Endodermal cell (in vitro differentiated cells): ENCODE data around the gene AKAP6. TPM values are rescaled to one million over a fixed set of nuclear protein-coding genes. Genes with fewer than 3 reads are reported as not detected.

Experiments used
- DNase-seq: peaks from one replicate; pipeline ENCODE4 v3.0.0-alpha.2; 2017
- H3K27ac ChIP-seq: 2 replicates; pipeline ENCODE4 v1.5.1; 2013; ENCODE audit warnings: mild to moderate bottlenecking, low read depth, low read length, moderate library complexity
- H3K27me3 ChIP-seq: 2 replicates; pipeline ENCODE4 v1.6.1; 2013; ENCODE audit warnings: mild to moderate bottlenecking, low read length, moderate library complexity; ENCODE audit not compliant: insufficient read depth, control insufficient read depth, poor library complexity, severe bottlenecking
- H3K36me3 ChIP-seq: 2 replicates; pipeline ENCODE4 v1.7.0; 2013; ENCODE audit warnings: mild to moderate bottlenecking, low read length, moderate library complexity; ENCODE audit not compliant: control insufficient read depth, insufficient read depth
- H3K4me1 ChIP-seq: one replicate; pipeline ENCODE4 v1.7.0; 2013; ENCODE audit warnings: low read length; ENCODE audit not compliant: control insufficient read depth, insufficient read depth
- H3K4me3 ChIP-seq: 2 replicates; pipeline ENCODE4 v1.5.1; 2013; ENCODE audit warnings: mild to moderate bottlenecking, low read length, moderate library complexity
- H3K9ac ChIP-seq: 2 replicates; pipeline ENCODE4 v1.6.1; 2013; ENCODE audit warnings: mild to moderate bottlenecking, low read length, moderate library complexity; ENCODE audit not compliant: poor library complexity, severe bottlenecking; ENCODE audit errors: extremely low read depth
- H3K9me3 ChIP-seq: 2 replicates; pipeline ENCODE4 v1.6.1; 2013; ENCODE audit warnings: mild to moderate bottlenecking, low read length, moderate library complexity; ENCODE audit not compliant: control insufficient read depth
- H3K27ac Mint-ChIP-seq: 2 replicates; pipeline ENCODE4 v1.8.0; 2020; ENCODE audit warnings: mixed read lengths
- H3K27me3 Mint-ChIP-seq: 2 replicates; pipeline ENCODE4 v1.8.0; 2021; ENCODE audit warnings: mild to moderate bottlenecking, mixed read lengths; ENCODE audit not compliant: insufficient read depth
- H3K36me3 Mint-ChIP-seq: 2 replicates; pipeline ENCODE4 v1.8.0; 2020; ENCODE audit warnings: low read depth, mixed read lengths
- H3K4me1 Mint-ChIP-seq: 2 replicates; pipeline ENCODE4 v1.8.0; 2020; ENCODE audit warnings: mixed read lengths
- H3K4me3 Mint-ChIP-seq: 2 replicates; pipeline ENCODE4 v1.8.0; 2020; ENCODE audit warnings: mild to moderate bottlenecking, moderate library complexity, mixed read lengths
- H3K9me3 Mint-ChIP-seq: 2 replicates; pipeline ENCODE4 v1.8.0; 2020; ENCODE audit warnings: mild to moderate bottlenecking, mixed read lengths
- WGBS, 2 experiments: methylation state at CpG; one replicate each; pipeline versions ENCODE4 v1.1.5 to v1.1.7; 2013; ENCODE audit warnings: missing lambda C conversion rate in 2 of 2, mixed read lengths in 1 of 2; ENCODE audit not compliant: insufficient coverage in 1 of 2, insufficient read length in 1 of 2; 5-methylcytosine and 5-hydroxymethylcytosine counted together
- total RNA-seq, 2 donors: library from RNA; stranded (reverse); fragmentation: NEBNext Ultra II Directional in 1 of 2; extraction: Animal tissue kit (Norgen Biotek cat#: 25700) in 1 of 2; gene quantifications; 2 replicates in 1 of 2; 3 replicates in 1 of 2; pipeline ENCODE4 v1.2.1, GENCODE V29; 2021
- TF ChIP-seq, protein P1 (sequence below): fragments of 200-600 bp; sonication (generic); conservative IDR thresholded peaks from 2 replicates; pipeline ENCODE4 v1.5.0; 2021; ENCODE audit warnings: antibody characterized with exemption, mild to moderate bottlenecking

The AKAP6 gene
- total RNA-seq, 2 donors from 2014 or later = 4.3 to 5.0 TPM

DNA sequence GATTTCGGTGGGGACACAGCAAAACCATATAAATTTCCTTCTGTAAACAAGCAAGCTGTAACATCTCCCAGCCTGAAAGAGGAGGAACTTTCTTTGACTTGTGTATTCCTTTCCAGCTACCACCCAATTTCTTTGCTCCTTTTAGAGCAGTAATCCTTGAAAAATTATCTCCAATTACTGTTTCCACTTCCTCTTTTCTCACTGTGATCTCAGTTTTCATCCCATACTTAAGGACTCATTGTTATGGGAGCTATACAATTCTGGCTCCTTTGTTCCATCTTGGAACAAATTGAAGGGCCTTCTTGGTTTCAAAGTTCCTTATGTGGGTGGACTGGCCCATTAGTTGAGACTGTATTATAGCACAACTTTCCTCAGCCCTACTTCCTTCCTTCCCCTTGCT, 152.6 kb downstream of the AKAP6 start:
- no peaks in the 10 kb centered on the region for H3K36me3 ChIP-seq
- H3K9ac ChIP-seq = no peak overlapping the region
- Mint-ChIP-seq H3K4me3 (no peak overlapping the region), H3K27ac (no peak overlapping the region), H3K4me1 (no peaks in the 10 kb centered on the region), H3K36me3 (no peaks in the 10 kb centered on the region), H3K9me3 (peaks cover 2% of the 10 kb centered on the region), H3K27me3 (no peaks in the 10 kb centered on the region)
- DNase-seq = no peak
- H3K4me1 ChIP-seq = no peaks in the 10 kb centered on the region
- 50% methylated on average over 1 of the region's 1 CpG; no CpG with 5 or more reads in 1 of the 2 experiments for WGBS, 2 experiments
- no peak overlapping the region for H3K27ac ChIP-seq
- no peaks in the 10 kb centered on the region for H3K27me3 ChIP-seq
- no peaks in the 10 kb centered on the region for H3K9me3 ChIP-seq
- H3K4me3 ChIP-seq = no peak overlapping the region
- TF ChIP-seq, protein P1, sequence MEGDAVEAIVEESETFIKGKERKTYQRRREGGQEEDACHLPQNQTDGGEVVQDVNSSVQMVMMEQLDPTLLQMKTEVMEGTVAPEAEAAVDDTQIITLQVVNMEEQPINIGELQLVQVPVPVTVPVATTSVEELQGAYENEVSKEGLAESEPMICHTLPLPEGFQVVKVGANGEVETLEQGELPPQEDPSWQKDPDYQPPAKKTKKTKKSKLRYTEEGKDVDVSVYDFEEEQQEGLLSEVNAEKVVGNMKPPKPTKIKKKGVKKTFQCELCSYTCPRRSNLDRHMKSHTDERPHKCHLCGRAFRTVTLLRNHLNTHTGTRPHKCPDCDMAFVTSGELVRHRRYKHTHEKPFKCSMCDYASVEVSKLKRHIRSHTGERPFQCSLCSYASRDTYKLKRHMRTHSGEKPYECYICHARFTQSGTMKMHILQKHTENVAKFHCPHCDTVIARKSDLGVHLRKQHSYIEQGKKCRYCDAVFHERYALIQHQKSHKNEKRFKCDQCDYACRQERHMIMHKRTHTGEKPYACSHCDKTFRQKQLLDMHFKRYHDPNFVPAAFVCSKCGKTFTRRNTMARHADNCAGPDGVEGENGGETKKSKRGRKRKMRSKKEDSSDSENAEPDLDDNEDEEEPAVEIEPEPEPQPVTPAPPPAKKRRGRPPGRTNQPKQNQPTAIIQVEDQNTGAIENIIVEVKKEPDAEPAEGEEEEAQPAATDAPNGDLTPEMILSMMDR = no peak

DNA sequence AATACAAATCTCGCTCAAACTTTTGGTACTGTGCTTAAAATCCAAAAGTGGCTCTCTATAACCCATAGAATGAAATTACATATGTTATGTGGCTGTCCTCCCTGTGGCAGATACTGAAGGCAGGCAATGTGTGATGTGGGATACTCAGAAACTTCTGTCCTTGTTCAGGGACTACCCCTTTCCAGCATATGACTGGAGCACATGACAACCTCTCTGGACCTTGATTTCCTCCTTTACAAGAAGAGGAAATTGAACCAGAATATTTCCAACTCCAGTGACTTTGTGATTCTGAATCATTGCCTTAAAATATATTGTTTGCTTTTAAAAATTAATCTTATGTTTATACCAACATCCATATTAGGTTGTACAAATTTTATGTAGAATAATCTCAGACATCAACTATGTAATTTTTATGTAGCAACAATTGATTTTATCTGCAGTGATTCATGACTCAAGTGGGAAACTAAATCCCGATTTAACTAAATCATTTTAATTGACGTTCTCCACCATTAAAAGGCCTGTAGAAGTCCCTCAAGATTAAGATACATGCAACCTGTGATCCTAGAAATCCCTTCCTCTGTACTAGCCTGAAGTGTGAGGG, 162.4 kb downstream of the AKAP6 start:
- Histone ChIP-seq H3K36me3 (no peaks in the 10 kb centered on the region), H3K4me1 (no peaks in the 10 kb centered on the region), H3K9ac (no peak overlapping the region), H3K9me3 (no peaks in the 10 kb centered on the region), H3K4me3 (no peak overlapping the region), H3K27me3 (no peaks in the 10 kb centered on the region), H3K27ac (no peak overlapping the region)
- no peak overlapping the region for H3K4me3 Mint-ChIP-seq
- H3K27me3 Mint-ChIP-seq = peaks cover 5% of the 10 kb centered on the region
- WGBS, 2 experiments = 91 to 100% methylated on average over 1 to 3 of the region's 3 CpGs
- H3K9me3 Mint-ChIP-seq = peaks cover under 1% of the 10 kb centered on the region
- TF ChIP-seq, protein P1 = no peak
- DNase-seq = no peak
- H3K36me3 Mint-ChIP-seq = no peaks in the 10 kb centered on the region
- H3K27ac Mint-ChIP-seq = no peak overlapping the region
- no peaks in the 10 kb centered on the region for H3K4me1 Mint-ChIP-seq

DNA sequence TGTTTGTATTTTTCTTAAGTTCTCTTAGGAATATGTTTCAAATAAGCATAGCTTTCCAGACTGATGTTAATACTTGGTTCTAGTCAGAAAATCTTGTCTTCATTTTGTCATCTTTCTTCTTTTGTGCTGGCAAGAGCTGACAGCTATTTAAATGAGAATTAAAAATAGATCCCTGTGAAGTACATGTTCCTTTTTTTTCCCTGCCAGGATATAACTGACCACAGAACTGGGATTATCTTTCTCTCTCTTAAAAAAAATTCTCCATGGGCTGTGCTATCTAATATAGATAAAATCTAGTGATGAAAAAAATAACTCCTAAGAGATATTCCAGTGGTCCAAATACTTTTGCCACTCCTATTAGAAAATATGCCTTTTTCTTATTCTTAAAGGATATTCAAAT, 163.4 kb downstream of the AKAP6 start:
- Histone ChIP-seq H3K27ac (no peak overlapping the region), H3K9ac (no peak overlapping the region), H3K27me3 (no peaks in the 10 kb centered on the region), H3K9me3 (no peaks in the 10 kb centered on the region), H3K36me3 (no peaks in the 10 kb centered on the region), H3K4me1 (no peaks in the 10 kb centered on the region), H3K4me3 (no peak overlapping the region)
- Mint-ChIP-seq H3K36me3 (no peaks in the 10 kb centered on the region), H3K4me3 (no peak overlapping the region), H3K27ac (no peak overlapping the region), H3K4me1 (no peaks in the 10 kb centered on the region), H3K27me3 (peaks cover 6% of the 10 kb centered on the region), H3K9me3 (no peaks in the 10 kb centered on the region)
- DNase-seq = no peak
- TF ChIP-seq, protein P1 = no peak
